A673 (cell line): ENCODE measurements around the gene PRR14L. TPM values are rescaled to one million over a fixed set of nuclear protein-coding genes. Genes with fewer than 3 reads are reported as not detected.

Source experiments
- BruUV-seq: library from RNA; stranded (reverse); fragments of 400-500 nt; replicated peaks from 2 replicates; lab custom pipeline; 2021; lab: Mats Ljungman, UMichigan
- CTCF ChIA-PET: fragments of 300-600 bp; sonication (Branson Sonifier 250); formaldehyde crosslinking; loops from one replicate; lab custom pipeline; 2022; ENCODE audit warnings: antibody characterized with exemption; lab: Charles Lee
- POLR2A ChIA-PET: fragments of 300-600 bp; sonication (Branson Sonifier 250); formaldehyde crosslinking; loops from one replicate; lab custom pipeline; 2022; ENCODE audit warnings: antibody characterized with exemption; ENCODE audit not compliant: low non-redundant PET; lab: Charles Lee
- DNase-seq: peaks from one replicate; pipeline ENCODE4 v3.0.0-alpha.2; 2015; ENCODE audit warnings: low spot score
- H3K27ac ChIP-seq: fragments of 200-600 bp; sonication (generic); 2 replicates; pipeline ENCODE4 v1.5.1; 2016; ENCODE audit warnings: mixed run types, low read depth, mild to moderate bottlenecking, mixed read lengths, antibody characterized with exemption, low read length; ENCODE audit not compliant: poor library complexity, severe bottlenecking
- H3K27me3 ChIP-seq: fragments of 200-600 bp; sonication (generic); replicated peaks from 2 replicates; pipeline ENCODE4 v1.6.1; 2017; ENCODE audit warnings: mixed run types, low read depth, mild to moderate bottlenecking, mixed read lengths, antibody characterized with exemption, low read length; ENCODE audit not compliant: insufficient read depth, poor library complexity
- H3K36me3 ChIP-seq: fragments of 200-600 bp; sonication (generic); 2 replicates; pipeline ENCODE4 v1.6.1; 2016; ENCODE audit warnings: mixed run types, mild to moderate bottlenecking, mixed read lengths, antibody characterized with exemption, low read length; ENCODE audit not compliant: insufficient read depth, poor library complexity, severe bottlenecking
- H3K4me1 ChIP-seq: fragments of 200-600 bp; sonication (generic); 2 replicates; pipeline ENCODE4 v1.6.1; 2017; ENCODE audit warnings: mixed run types, mild to moderate bottlenecking, mixed read lengths, antibody characterized with exemption, low read length; ENCODE audit not compliant: insufficient read depth, poor library complexity, severe bottlenecking
- H3K4me3 ChIP-seq: fragments of 200-600 bp; sonication (generic); 2 replicates; pipeline ENCODE4 v1.5.1; 2016; ENCODE audit warnings: low read depth, mixed run types, mild to moderate bottlenecking, mixed read lengths, low read length; ENCODE audit not compliant: poor library complexity, severe bottlenecking
- H3K9me3 ChIP-seq: fragments of 200-600 bp; sonication (generic); 2 replicates; pipeline ENCODE4 v1.6.1; 2016; ENCODE audit warnings: mixed run types, low read depth, mild to moderate bottlenecking, mixed read lengths, antibody characterized with exemption, low read length; ENCODE audit not compliant: poor library complexity, severe bottlenecking
- EZH2 ChIP-seq: fragments of 200-600 bp; sonication (generic); IDR thresholded peaks from 2 replicates; pipeline ENCODE4 v1.6.1; 2017; ENCODE audit warnings: borderline replicate concordance, low read depth, mild to moderate bottlenecking, mixed read lengths, antibody characterized with exemption, low read length; ENCODE audit not compliant: poor library complexity, severe bottlenecking
- intact Hi-C: fragments of 100-400 bp; cut with micrococcal nuclease; formaldehyde crosslinking; loops from one replicate; pipeline ENCODE4 v1.10.0; 2022; ENCODE audit not compliant: unreplicated experiment
- total RNA-seq: library from RNA; stranded (reverse); gene quantifications from 2 replicates; pipeline ENCODE4 v1.2.3, GENCODE V29; 2021
- TF ChIP-seq, protein P1 (sequence below): fragments of 300-800, 200-600 bp; sonication (generic); conservative IDR thresholded peaks from 2 replicates; pipeline ENCODE4 v1.5.1; 2017; ENCODE audit warnings: low read depth, mild to moderate bottlenecking, antibody characterized with exemption, low read length, moderate library complexity, mixed read lengths

PRR14L gene
- total RNA-seq, 1 experiment from 2014 or later = 65.4 TPM

DNA sequence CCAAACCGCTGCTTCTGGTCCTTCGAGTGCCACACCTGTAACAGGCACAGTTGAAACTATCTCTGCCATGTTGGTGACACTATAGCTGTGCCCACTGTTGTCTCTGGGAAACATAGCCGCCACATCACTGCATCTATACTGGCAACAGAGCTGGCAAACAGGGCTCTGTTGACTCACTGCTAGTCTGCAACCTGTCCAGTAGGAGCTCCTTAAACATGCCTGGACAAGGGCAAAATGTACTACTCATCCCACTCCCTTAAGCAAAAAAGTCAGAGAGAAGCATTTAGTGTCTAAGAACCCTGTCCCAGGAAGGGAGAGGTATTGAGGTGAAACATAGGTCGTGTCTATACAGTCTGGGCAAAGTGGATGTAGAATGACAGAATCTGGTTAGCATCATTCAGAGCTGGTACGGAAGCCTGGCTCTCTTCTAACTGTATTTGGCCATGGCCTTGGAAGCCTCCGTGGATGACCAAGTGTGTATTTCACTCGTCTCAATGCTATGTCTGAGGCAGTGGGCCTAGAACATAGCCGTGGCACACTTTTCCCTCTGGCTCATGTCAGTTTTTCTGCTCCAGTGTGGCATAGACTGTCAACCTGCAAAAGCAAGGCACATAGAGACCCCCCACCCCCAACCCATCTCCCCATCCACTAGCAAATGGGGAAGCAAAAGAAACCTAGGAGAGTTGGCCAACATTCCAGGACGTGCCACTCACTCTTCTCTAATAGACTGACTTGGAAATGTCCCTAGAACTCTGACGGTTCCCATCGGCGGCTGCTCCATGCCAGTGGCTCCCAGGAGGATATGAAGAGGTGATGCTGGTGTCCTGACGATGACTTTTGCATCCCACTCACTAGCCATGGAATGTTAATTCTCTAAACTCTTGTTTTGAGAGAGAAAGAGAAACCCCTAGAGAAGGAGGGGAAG lies 66.5 kb downstream of the PRR14L start:
- Histone ChIP-seq H3K27ac (no peak overlapping the region), H3K9me3 (no peaks in the 10 kb centered on the region), H3K4me3 (no peak overlapping the region), H3K4me1 (no peaks in the 10 kb centered on the region), H3K36me3 (peaks cover 30% of the 10 kb centered on the region), H3K27me3 (no peaks in the 10 kb centered on the region)
- no TSS peak for BruUV-seq
- intact Hi-C loops = no loop called here
- CTCF ChIA-PET = no interaction called here
- no peak for TF ChIP-seq EZH2
- TF ChIP-seq, protein P1, sequence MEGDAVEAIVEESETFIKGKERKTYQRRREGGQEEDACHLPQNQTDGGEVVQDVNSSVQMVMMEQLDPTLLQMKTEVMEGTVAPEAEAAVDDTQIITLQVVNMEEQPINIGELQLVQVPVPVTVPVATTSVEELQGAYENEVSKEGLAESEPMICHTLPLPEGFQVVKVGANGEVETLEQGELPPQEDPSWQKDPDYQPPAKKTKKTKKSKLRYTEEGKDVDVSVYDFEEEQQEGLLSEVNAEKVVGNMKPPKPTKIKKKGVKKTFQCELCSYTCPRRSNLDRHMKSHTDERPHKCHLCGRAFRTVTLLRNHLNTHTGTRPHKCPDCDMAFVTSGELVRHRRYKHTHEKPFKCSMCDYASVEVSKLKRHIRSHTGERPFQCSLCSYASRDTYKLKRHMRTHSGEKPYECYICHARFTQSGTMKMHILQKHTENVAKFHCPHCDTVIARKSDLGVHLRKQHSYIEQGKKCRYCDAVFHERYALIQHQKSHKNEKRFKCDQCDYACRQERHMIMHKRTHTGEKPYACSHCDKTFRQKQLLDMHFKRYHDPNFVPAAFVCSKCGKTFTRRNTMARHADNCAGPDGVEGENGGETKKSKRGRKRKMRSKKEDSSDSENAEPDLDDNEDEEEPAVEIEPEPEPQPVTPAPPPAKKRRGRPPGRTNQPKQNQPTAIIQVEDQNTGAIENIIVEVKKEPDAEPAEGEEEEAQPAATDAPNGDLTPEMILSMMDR = no peak
- POLR2A ChIA-PET = no interaction called here
- no peak for DNase-seq

- ChIA-PET POLR2A (no interaction called here), CTCF (no interaction called here)
- H3K27me3 ChIP-seq = no peaks in the 10 kb centered on the region
- BruUV-seq = no TSS peak
- H3K27ac ChIP-seq = no peak overlapping the region
- no peaks in the 10 kb centered on the region for H3K4me1 ChIP-seq
- TF ChIP-seq, protein P1 = no peak
- TF ChIP-seq EZH2 = no peak
- no peak for DNase-seq
- intact Hi-C loops = no loop called here
- H3K9me3 ChIP-seq = no peaks in the 10 kb centered on the region
- H3K36me3 ChIP-seq = peaks cover 25% of the 10 kb centered on the region
- no peak overlapping the region for H3K4me3 ChIP-seq
These were observed 67.2 kb downstream of the PRR14L start for GRCh38 chr22:31682751-31683150.

GRCh38 chr22:31681349-31682345 lies 68.3 kb downstream of the PRR14L start:
- BruUV-seq = no TSS peak
- POLR2A ChIA-PET = no interaction called here
- DNase-seq = no peak
- Histone ChIP-seq H3K4me3 (no peak overlapping the region), H3K27me3 (no peaks in the 10 kb centered on the region), H3K9me3 (no peaks in the 10 kb centered on the region), H3K27ac (no peak overlapping the region), H3K36me3 (peaks cover 25% of the 10 kb centered on the region), H3K4me1 (no peaks in the 10 kb centered on the region)
- no peak for TF ChIP-seq EZH2
- TF ChIP-seq, protein P1 = no peak
- CTCF ChIA-PET = no interaction called here
- intact Hi-C loops = no loop called here
